ENCODE measurements around the gene DDX24. TPM values are rescaled to one million over a fixed set of nuclear protein-coding genes. Genes with fewer than 3 reads are reported as not detected.

The DDX24 gene
- polyA plus RNA-seq, 1 donor (not counting 4 experiments of a cell fraction or from before 2014, with no cell fraction given) = 171 TPM

DNA sequence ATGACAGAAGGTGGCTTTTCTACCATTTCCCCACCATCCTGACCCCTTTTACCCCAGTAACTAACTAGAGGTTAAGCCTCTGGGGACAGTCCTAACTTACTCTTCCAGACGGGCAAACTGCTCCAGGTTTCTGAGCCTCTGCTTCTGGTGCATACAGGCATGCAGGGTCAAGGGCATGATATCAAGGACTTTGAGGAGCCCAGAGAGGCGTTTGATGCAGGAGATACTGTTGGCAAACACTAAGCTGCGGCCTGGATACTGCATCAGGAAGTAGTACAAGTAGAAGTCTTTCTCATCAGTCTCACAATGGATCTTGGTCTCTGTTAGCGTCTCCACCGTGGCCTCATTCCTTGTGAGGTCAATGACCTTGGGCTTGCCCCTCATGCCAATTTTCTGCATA lies 21.0 kb downstream of the DDX24 start:
- Histone ChIP-seq H3K9ac (ENCODE audit: control insufficient read depth, extremely low read depth, insufficient read depth, low read length) (no peak overlapping the region), H3K36me3 (ENCODE audit: control insufficient read depth in 2 of 2, extremely low read depth in 1 of 2, insufficient read depth in 2 of 2, low read length in 2 of 2) (peaks cover 23 to 45% of the 10 kb centered on the region in 2 experiments), H3K9me3 (ENCODE audit: control insufficient read depth, low read depth, low read length) (no peaks in the 10 kb centered on the region), H3K27me3 (ENCODE audit: control insufficient read depth, extremely low read depth, insufficient read depth, low read length) (no peaks in the 10 kb centered on the region), H3K27ac (ENCODE audit: control insufficient read depth, insufficient read depth, low read length) (no peak overlapping the region), H2AFZ (ENCODE audit: control insufficient read depth, low read length) (no peak overlapping the region), H3K4me3 (ENCODE audit: control insufficient read depth in 2 of 3, extremely low read depth in 1 of 3, insufficient read depth in 2 of 3, low read depth in 1 of 3, low read length in 3 of 3) (no peak overlapping the region), H3K4me2 (ENCODE audit: control insufficient read depth, extremely low read depth, insufficient read depth, low read depth, low read length) (no peak overlapping the region), H4K20me1 (ENCODE audit: control insufficient read depth, extremely low read depth, insufficient read depth, low read length) (no peaks in the 10 kb centered on the region), H3K4me1 (ENCODE audit: control insufficient read depth, extremely low read depth, insufficient read depth, low read length) (peaks cover 16% of the 10 kb centered on the region), H3K79me2 (ENCODE audit: control insufficient read depth, insufficient read depth, low read length) (peaks cover 30% of the 10 kb centered on the region), H3K9me1 (ENCODE audit: control insufficient read depth, extremely low read depth, insufficient read depth, low read length) (no peaks in the 10 kb centered on the region)
- no peak for FAIRE-seq
- TF ChIP-seq, protein P1, sequence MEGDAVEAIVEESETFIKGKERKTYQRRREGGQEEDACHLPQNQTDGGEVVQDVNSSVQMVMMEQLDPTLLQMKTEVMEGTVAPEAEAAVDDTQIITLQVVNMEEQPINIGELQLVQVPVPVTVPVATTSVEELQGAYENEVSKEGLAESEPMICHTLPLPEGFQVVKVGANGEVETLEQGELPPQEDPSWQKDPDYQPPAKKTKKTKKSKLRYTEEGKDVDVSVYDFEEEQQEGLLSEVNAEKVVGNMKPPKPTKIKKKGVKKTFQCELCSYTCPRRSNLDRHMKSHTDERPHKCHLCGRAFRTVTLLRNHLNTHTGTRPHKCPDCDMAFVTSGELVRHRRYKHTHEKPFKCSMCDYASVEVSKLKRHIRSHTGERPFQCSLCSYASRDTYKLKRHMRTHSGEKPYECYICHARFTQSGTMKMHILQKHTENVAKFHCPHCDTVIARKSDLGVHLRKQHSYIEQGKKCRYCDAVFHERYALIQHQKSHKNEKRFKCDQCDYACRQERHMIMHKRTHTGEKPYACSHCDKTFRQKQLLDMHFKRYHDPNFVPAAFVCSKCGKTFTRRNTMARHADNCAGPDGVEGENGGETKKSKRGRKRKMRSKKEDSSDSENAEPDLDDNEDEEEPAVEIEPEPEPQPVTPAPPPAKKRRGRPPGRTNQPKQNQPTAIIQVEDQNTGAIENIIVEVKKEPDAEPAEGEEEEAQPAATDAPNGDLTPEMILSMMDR (optimal IDR thresholded peaks at IDR 0.05 in 1 of 3, IDR thresholded peaks at IDR 0.05 in 1 of 3, conservative IDR thresholded peaks at IDR 0.05 in 1 of 3; ENCODE audit: extremely low read depth in 1 of 3, insufficient read depth in 2 of 3, low read length in 3 of 3) = no peak
- TF ChIP-seq EZH2 (IDR thresholded peaks at IDR 0.05; ENCODE audit: low read length) = no peak
- DNase-seq (ENCODE audit: low read depth, low spot score) = no peak
- dilution Hi-C loops (cut with MboI; ENCODE audit: extremely low pct_ligation_motif_present, low sequenced_read_pairs) = no loop called here

DNA sequence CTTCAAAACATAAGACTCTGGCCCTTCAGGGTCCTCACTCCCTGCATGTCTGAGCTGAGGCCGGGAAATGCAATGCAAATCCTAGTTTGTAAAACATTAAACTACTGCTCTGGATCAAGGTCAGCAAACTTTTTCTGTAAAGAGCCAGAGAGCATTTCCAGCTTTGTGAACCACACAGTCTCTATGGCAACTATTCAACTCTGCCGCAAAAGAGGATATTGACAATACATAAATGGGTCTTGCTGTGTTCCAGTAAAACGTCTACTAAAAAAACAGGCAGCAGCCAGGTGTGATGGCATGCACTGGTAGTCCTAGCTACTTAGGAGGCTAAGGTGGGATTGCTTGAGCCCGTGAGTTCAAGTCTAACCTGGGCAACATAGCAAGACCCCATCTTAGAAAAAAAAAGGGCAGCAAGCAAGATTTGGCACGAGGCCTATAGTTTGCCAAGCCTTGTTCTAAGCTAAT lies 22.3 kb downstream of the DDX24 start:
- no peak for DNase-seq (ENCODE audit: low read depth, low spot score)
- H3K4me3 ChIP-seq (ENCODE audit: control insufficient read depth in 2 of 3, extremely low read depth in 1 of 3, insufficient read depth in 2 of 3, low read depth in 1 of 3, low read length in 3 of 3) = no peak overlapping the region
- TF ChIP-seq, protein P1 (optimal IDR thresholded peaks at IDR 0.05 in 1 of 3, IDR thresholded peaks at IDR 0.05 in 1 of 3, conservative IDR thresholded peaks at IDR 0.05 in 1 of 3; ENCODE audit: extremely low read depth in 1 of 3, insufficient read depth in 2 of 3, low read length in 3 of 3) = no peak
- TF ChIP-seq EZH2 (IDR thresholded peaks at IDR 0.05; ENCODE audit: low read length) = no peak
- no peak overlapping the region for H3K4me2 ChIP-seq (ENCODE audit: control insufficient read depth, extremely low read depth, insufficient read depth, low read depth, low read length)
- dilution Hi-C loops (cut with MboI; ENCODE audit: extremely low pct_ligation_motif_present, low sequenced_read_pairs) = no loop called here
- no peak overlapping the region for H3K27ac ChIP-seq (ENCODE audit: control insufficient read depth, insufficient read depth, low read length)
- no peaks in the 10 kb centered on the region for H3K9me3 ChIP-seq (ENCODE audit: control insufficient read depth, low read depth, low read length)
- FAIRE-seq = no peak
- H3K4me1 ChIP-seq (ENCODE audit: control insufficient read depth, extremely low read depth, insufficient read depth, low read length) = peaks cover 16% of the 10 kb centered on the region
- no peak overlapping the region for H3K9ac ChIP-seq (ENCODE audit: control insufficient read depth, extremely low read depth, insufficient read depth, low read length)
- no peaks in the 10 kb centered on the region for H4K20me1 ChIP-seq (ENCODE audit: control insufficient read depth, extremely low read depth, insufficient read depth, low read length)
- no peak overlapping the region for H2AFZ ChIP-seq (ENCODE audit: control insufficient read depth, low read length)
- H3K9me1 ChIP-seq (ENCODE audit: control insufficient read depth, extremely low read depth, insufficient read depth, low read length) = no peaks in the 10 kb centered on the region
- peaks cover 18% of the 10 kb centered on the region for H3K79me2 ChIP-seq (ENCODE audit: control insufficient read depth, insufficient read depth, low read length)
- peaks cover 30 to 58% of the 10 kb centered on the region in 2 experiments for H3K36me3 ChIP-seq (ENCODE audit: control insufficient read depth in 2 of 2, extremely low read depth in 1 of 2, insufficient read depth in 2 of 2, low read length in 2 of 2)
- H3K27me3 ChIP-seq (ENCODE audit: control insufficient read depth, extremely low read depth, insufficient read depth, low read length) = no peaks in the 10 kb centered on the region

All from keratinocyte (primary cell).